B cell (primary cell): ENCODE measurements around the gene VAV3. TPM values are rescaled to one million over a fixed set of nuclear protein-coding genes. Genes with fewer than 3 reads are reported as not detected.

Experiments used
- ATAC-seq: fragments of 200-7000 bp; cut with Tn5 transposase; one replicate; pipeline ENCODE4 v1.10.0; 2021; ENCODE audit warnings: low read depth, mild to moderate bottlenecking, moderate number of reproducible peaks, moderate library complexity
- CTCF ChIA-PET: fragments of 350-600 bp; sonication (Branson Sonifier 250); formaldehyde crosslinking; loops from one replicate; lab custom pipeline; 2021; ENCODE audit warnings: antibody characterized with exemption, inconsistent platforms; lab: Charles Lee
- POLR2A ChIA-PET: fragments of 350-600 bp; sonication (Branson Sonifier 250); formaldehyde crosslinking; loops from one replicate; lab custom pipeline; 2021; ENCODE audit warnings: antibody characterized with exemption; lab: Charles Lee
- DNase-seq: peaks from one replicate; pipeline ENCODE4 v3.0.0; 2013
- H2AFZ ChIP-seq: 2 replicates; pipeline ENCODE4 v1.6.1; 2012; ENCODE audit warnings: mild to moderate bottlenecking, low read depth, low read length; ENCODE audit not compliant: insufficient read depth, poor library complexity, severe bottlenecking
- H3K27ac ChIP-seq, 2 donors: 1 replicate in 1 of 2; 2 replicates in 1 of 2; pipeline ENCODE4 v1.5.1; 2012 to 2013; ENCODE audit warnings: low read length in 2 of 2, mild to moderate bottlenecking in 2 of 2, moderate library complexity in 1 of 2
- H3K27me3 ChIP-seq, 4 experiments: fragments of 200-600 bp in 1 of 4; sonication (generic) in 1 of 4; replicated peaks in 1 of 4; 1 replicate in 2 of 4; 2 replicates in 2 of 4; pipeline versions ENCODE4 v1.6.1 to v1.7.0; 2013 to 2016; ENCODE audit warnings: low read length in 3 of 4, mild to moderate bottlenecking in 2 of 4, mixed read lengths in 1 of 4, moderate library complexity in 1 of 4; ENCODE audit not compliant: insufficient read depth in 4 of 4, control insufficient read depth in 3 of 4; ENCODE audit errors: control extremely low read depth in 1 of 4
- H3K36me3 ChIP-seq, 2 experiments: replicated peaks in 1 of 2; 1 replicate in 1 of 2; 2 replicates in 1 of 2; pipeline versions ENCODE4 v1.6.1 to v1.7.1; 2013; ENCODE audit warnings: low read length in 1 of 2; ENCODE audit not compliant: insufficient read depth in 2 of 2, control insufficient read depth in 1 of 2; ENCODE audit errors: control extremely low read depth in 1 of 2, extremely low read depth in 1 of 2
- H3K4me1 ChIP-seq, 2 donors: fragments of 200-600 bp in 1 of 2; sonication (generic) in 1 of 2; 1 replicate in 1 of 2; 2 replicates in 1 of 2; pipeline versions ENCODE4 v1.5.1 to v1.6.1; 2013 to 2017; ENCODE audit warnings: low read length in 2 of 2; ENCODE audit not compliant: control insufficient read depth in 2 of 2, insufficient read depth in 2 of 2
- H3K4me2 ChIP-seq: replicated peaks from 2 replicates; pipeline ENCODE3; 2012; ENCODE audit warnings: mild to moderate bottlenecking, low read depth, low read length; ENCODE audit not compliant: poor library complexity, severe bottlenecking
- H3K4me3 ChIP-seq, 5 experiments: fragments of 200-600 bp in 1 of 5; sonication (generic) in 1 of 5; 1 replicate in 3 of 5; 2 replicates in 2 of 5; pipeline versions ENCODE4 v1.5.1 to v1.7.0; 2011 to 2016; ENCODE audit warnings: low read length in 4 of 5, mild to moderate bottlenecking in 4 of 5, low read depth in 2 of 5, control low read depth in 1 of 5, moderate library complexity in 1 of 5; ENCODE audit not compliant: insufficient read depth in 1 of 5; ENCODE audit errors: control extremely low read depth in 1 of 5, extremely low read depth in 1 of 5
- H3K79me2 ChIP-seq: fragments of 200-600 bp; sonication (generic); one replicate; pipeline ENCODE4 v1.6.0; 2016; ENCODE audit warnings: low read length; ENCODE audit not compliant: control insufficient read depth, insufficient read depth
- H3K9ac ChIP-seq: fragments of 200-600 bp; sonication (generic); 2 replicates; pipeline ENCODE4 v1.6.1; 2017; ENCODE audit warnings: mild to moderate bottlenecking, low read length, moderate library complexity
- H3K9me3 ChIP-seq, 3 donors: one replicate each; pipeline versions ENCODE4 v1.6.1 to v1.7.1; 2013; ENCODE audit warnings: low read length in 2 of 3; ENCODE audit not compliant: control insufficient read depth in 2 of 3, insufficient read depth in 1 of 3; ENCODE audit errors: control extremely low read depth in 1 of 3
- H4K20me1 ChIP-seq: 2 replicates; pipeline ENCODE4 v1.6.0; 2012; ENCODE audit warnings: mild to moderate bottlenecking, low read length; ENCODE audit not compliant: insufficient read depth, control insufficient read depth, poor library complexity, severe bottlenecking
- H3K27ac Mint-ChIP-seq: one replicate; pipeline ENCODE4 v1.8.0; 2021; ENCODE audit warnings: mixed read lengths
- H3K27me3 Mint-ChIP-seq: one replicate; pipeline ENCODE4 v1.8.0; 2021; ENCODE audit warnings: mixed read lengths
- H3K4me1 Mint-ChIP-seq: one replicate; pipeline ENCODE4 v1.8.0; 2021; ENCODE audit warnings: mixed read lengths
- H3K4me3 Mint-ChIP-seq: one replicate; pipeline ENCODE4 v1.8.0; 2021; ENCODE audit warnings: mixed read lengths
- H3K9me3 Mint-ChIP-seq: one replicate; pipeline ENCODE4 v1.8.0; 2022; ENCODE audit warnings: mixed read lengths; ENCODE audit not compliant: insufficient read depth
- CTCF ChIP-seq: fragments of 200-600 bp; IDR thresholded peaks from one replicate; pipeline ENCODE4 v1.8.0; 2022; ENCODE audit warnings: antibody characterized with exemption, mild to moderate bottlenecking
- EZH2 ChIP-seq: IDR thresholded peaks from 2 replicates; pipeline ENCODE4 v1.6.1; 2012; ENCODE audit warnings: borderline replicate concordance, low read depth, mild to moderate bottlenecking, moderate library complexity, low read length; ENCODE audit not compliant: insufficient read depth, poor library complexity, severe bottlenecking
- WGBS: methylation state at CpG from one replicate; pipeline ENCODE4 v1.1.5; 2013; ENCODE audit warnings: missing lambda C conversion rate; ENCODE audit not compliant: insufficient coverage; 5-methylcytosine and 5-hydroxymethylcytosine counted together
- intact Hi-C: fragments of 100-400 bp; cut with micrococcal nuclease; formaldehyde crosslinking; loops from one replicate; pipeline ENCODE4 v1.10.0; 2022
- polyA plus RNA-seq: library from polyadenylated mRNA; depleted of rRNA; stranded (reverse); fragments of >200 nt; gene quantifications from 2 replicates; pipeline ENCODE4 v1.2.3, GENCODE V29; 2012
- total RNA-seq, 2 donors: library from RNA; stranded (reverse); fragments of 120-200 nt in 1 of 2; gene quantifications; 1 replicate in 1 of 2; 2 replicates in 1 of 2; pipeline versions ENCODE4 v1.2.3 to v1.2.4, GENCODE V29; 2013 to 2022

VAV3 gene
- total and polyA plus RNA-seq, 2 donors (not counting 1 experiment from before 2014, with no cell fraction given), result 14.8 to 32.5 TPM

- Histone ChIP-seq H3K4me1 (peaks cover 41 to 55% of the 10 kb centered on the region in 2 donors), H3K79me2 (peaks cover 93% of the 10 kb centered on the region), H2AFZ (no peak overlapping the region), H3K27ac (no peak overlapping the region), H3K4me3 (peak overlapping the region in 1 of 5 experiments; percentile 17), H3K36me3 (peaks cover 0 to 4% of the 10 kb centered on the region in 2 experiments), H3K4me2 (peak overlapping the region; percentile 59), H4K20me1 (no peaks in the 10 kb centered on the region), H3K9ac (no peak overlapping the region), H3K9me3 (peaks cover 0 to 3% (median 0%) of the 10 kb centered on the region in 3 donors), H3K27me3 (no peaks in the 10 kb centered on the region)
- Mint-ChIP-seq H3K27me3 (no peaks in the 10 kb centered on the region), H3K27ac (no peak overlapping the region), H3K4me3 (peak overlapping the region; percentile 56), H3K9me3 (peaks cover 4% of the 10 kb centered on the region), H3K4me1 (peaks cover 76% of the 10 kb centered on the region)
- no CpG with 5 or more reads among the region's 1 CpG for WGBS
- POLR2A ChIA-PET, result interaction anchor here (0.6 kb wide), 1 partner anchor 169 kb away, joined by 3 read pairs; no protein-coding TSS in a partner anchor
- TF ChIP-seq CTCF (no peak), EZH2 (no peak)
- intact Hi-C loops, result loop anchor here (2.0 kb wide), 3 partner anchors 15 to 73 kb away; no protein-coding TSS in a partner anchor
- ATAC-seq (peak; percentile 62), DNase-seq (peak; percentile 46)
- CTCF ChIA-PET, result interaction anchor here (1.2 to 1.8 kb wide), 4 partner anchors 40 to 248 kb away, joined by 3 to 5 read pairs (median 4); no protein-coding TSS in a partner anchor
Observed at GRCh38 chr1:107877745-107878144, 87.2 kb downstream of the VAV3 start.

GRCh38 chr1:107877092-107877491 lies 87.9 kb downstream of the VAV3 start:
- Histone ChIP-seq H3K27ac (no peak overlapping the region), H3K9ac (peak overlapping the region; percentile 17), H3K79me2 (peaks cover 87% of the 10 kb centered on the region), H3K36me3 (peaks cover 0 to 4% of the 10 kb centered on the region in 2 experiments), H3K4me1 (peaks cover 47 to 61% of the 10 kb centered on the region in 2 donors), H3K9me3 (peaks cover 0 to 3% (median 0%) of the 10 kb centered on the region in 3 donors), H3K4me2 (peak overlapping the region; percentile 59), H3K4me3 (peak overlapping the region in 1 of 5 experiments; percentile 17), H3K27me3 (no peaks in the 10 kb centered on the region), H4K20me1 (no peaks in the 10 kb centered on the region), H2AFZ (no peak overlapping the region)
- Mint-ChIP-seq H3K27me3 (no peaks in the 10 kb centered on the region), H3K27ac (no peak overlapping the region), H3K4me1 (peaks cover 77% of the 10 kb centered on the region), H3K4me3 (peak overlapping the region; percentile 56), H3K9me3 (peaks cover 4% of the 10 kb centered on the region)
- DNase-seq, result no peak
- peak; percentile 53 for ATAC-seq
- intact Hi-C loops, result loop anchor here (2.0 kb wide), 3 partner anchors 14 to 72 kb away; no protein-coding TSS in a partner anchor
- POLR2A ChIA-PET, result no interaction called here
- CTCF ChIA-PET, result interaction anchor here (0.6 to 1.8 kb wide), 5 partner anchors 40 to 248 kb away, joined by 3 to 5 read pairs (median 4); no protein-coding TSS in a partner anchor
- no peak for TF ChIP-seq CTCF
- 17% methylated on average over 1 of the region's 2 CpGs for WGBS
